Gastrocnemius medialis (tissue), 4 donors: ENCODE data around the gene USP19.

Experiments used
- POLR2A ChIP-seq, 2 donors: fragments of 450-650 bp; IDR thresholded peaks; one replicate each; pipeline ENCODE4 v1.6.1; 2017; ENCODE audit warnings: antibody characterized with exemption in 2 of 2, mild to moderate bottlenecking in 2 of 2, moderate library complexity in 2 of 2
- TF ChIP-seq, protein P1 (sequence below), 5 experiments: fragments of 450-650 bp in 3 of 5; fragments of 200-600 bp in 2 of 5; sonication (generic) in 2 of 5; IDR thresholded peaks in 4 of 5; conservative IDR thresholded peaks in 1 of 5; 1 replicate in 4 of 5; 2 replicates in 1 of 5; pipeline ENCODE4 v1.5.1; 2016 to 2019; ENCODE audit warnings: antibody characterized with exemption in 5 of 5, mild to moderate bottlenecking in 3 of 5, moderate library complexity in 3 of 5

DNA sequence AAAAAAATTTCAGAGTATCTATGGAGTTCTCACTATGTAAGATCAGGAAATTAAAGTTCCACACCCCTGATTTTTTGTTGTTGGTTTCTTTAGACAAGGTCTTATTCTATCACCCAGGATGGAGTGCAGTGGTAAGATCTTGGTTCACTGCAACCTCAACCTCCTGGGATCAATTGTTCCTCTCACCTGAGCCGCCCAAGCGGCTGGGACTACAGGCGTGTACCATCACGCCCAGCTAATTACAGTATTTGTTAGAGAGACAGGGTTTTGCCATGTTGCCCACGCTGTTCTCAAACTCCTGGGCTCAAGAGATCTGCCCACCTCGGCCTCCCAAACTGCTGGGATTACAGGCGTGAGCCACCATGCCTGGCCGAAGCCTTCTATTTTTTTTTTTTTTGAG lies 39.2 kb downstream of the USP19 start:
- TF ChIP-seq, protein P1, sequence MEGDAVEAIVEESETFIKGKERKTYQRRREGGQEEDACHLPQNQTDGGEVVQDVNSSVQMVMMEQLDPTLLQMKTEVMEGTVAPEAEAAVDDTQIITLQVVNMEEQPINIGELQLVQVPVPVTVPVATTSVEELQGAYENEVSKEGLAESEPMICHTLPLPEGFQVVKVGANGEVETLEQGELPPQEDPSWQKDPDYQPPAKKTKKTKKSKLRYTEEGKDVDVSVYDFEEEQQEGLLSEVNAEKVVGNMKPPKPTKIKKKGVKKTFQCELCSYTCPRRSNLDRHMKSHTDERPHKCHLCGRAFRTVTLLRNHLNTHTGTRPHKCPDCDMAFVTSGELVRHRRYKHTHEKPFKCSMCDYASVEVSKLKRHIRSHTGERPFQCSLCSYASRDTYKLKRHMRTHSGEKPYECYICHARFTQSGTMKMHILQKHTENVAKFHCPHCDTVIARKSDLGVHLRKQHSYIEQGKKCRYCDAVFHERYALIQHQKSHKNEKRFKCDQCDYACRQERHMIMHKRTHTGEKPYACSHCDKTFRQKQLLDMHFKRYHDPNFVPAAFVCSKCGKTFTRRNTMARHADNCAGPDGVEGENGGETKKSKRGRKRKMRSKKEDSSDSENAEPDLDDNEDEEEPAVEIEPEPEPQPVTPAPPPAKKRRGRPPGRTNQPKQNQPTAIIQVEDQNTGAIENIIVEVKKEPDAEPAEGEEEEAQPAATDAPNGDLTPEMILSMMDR (IDR thresholded peaks at IDR 0.05 in 4 of 5, conservative IDR thresholded peaks at IDR 0.05 in 1 of 5), result no peak
- TF ChIP-seq POLR2A (IDR thresholded peaks at IDR 0.05), result no peak
